ENCODE results near the gene SPATS1.
A peak's percentile ranks its signal among the peaks of the same experiment; 100 is the strongest.
"Not testable (repeated sequence)": the region's sequence is repeated elsewhere in the genome, so short reads cannot be mapped to it uniquely, and the experiment has no call there.

Gene SPATS1

GRCh38 chr6:44311767-44312166, 30.7 kb upstream of the SPATS1 start:
- TF ChIP-seq, protein P1, sequence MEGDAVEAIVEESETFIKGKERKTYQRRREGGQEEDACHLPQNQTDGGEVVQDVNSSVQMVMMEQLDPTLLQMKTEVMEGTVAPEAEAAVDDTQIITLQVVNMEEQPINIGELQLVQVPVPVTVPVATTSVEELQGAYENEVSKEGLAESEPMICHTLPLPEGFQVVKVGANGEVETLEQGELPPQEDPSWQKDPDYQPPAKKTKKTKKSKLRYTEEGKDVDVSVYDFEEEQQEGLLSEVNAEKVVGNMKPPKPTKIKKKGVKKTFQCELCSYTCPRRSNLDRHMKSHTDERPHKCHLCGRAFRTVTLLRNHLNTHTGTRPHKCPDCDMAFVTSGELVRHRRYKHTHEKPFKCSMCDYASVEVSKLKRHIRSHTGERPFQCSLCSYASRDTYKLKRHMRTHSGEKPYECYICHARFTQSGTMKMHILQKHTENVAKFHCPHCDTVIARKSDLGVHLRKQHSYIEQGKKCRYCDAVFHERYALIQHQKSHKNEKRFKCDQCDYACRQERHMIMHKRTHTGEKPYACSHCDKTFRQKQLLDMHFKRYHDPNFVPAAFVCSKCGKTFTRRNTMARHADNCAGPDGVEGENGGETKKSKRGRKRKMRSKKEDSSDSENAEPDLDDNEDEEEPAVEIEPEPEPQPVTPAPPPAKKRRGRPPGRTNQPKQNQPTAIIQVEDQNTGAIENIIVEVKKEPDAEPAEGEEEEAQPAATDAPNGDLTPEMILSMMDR (IDR thresholded peaks at IDR 0.05; ENCODE audit: low read depth, low read length), result no peak
- H3K4me3 ChIP-seq (ENCODE audit: low read depth, low read length), result peak overlapping the region; percentile 94

DNA sequence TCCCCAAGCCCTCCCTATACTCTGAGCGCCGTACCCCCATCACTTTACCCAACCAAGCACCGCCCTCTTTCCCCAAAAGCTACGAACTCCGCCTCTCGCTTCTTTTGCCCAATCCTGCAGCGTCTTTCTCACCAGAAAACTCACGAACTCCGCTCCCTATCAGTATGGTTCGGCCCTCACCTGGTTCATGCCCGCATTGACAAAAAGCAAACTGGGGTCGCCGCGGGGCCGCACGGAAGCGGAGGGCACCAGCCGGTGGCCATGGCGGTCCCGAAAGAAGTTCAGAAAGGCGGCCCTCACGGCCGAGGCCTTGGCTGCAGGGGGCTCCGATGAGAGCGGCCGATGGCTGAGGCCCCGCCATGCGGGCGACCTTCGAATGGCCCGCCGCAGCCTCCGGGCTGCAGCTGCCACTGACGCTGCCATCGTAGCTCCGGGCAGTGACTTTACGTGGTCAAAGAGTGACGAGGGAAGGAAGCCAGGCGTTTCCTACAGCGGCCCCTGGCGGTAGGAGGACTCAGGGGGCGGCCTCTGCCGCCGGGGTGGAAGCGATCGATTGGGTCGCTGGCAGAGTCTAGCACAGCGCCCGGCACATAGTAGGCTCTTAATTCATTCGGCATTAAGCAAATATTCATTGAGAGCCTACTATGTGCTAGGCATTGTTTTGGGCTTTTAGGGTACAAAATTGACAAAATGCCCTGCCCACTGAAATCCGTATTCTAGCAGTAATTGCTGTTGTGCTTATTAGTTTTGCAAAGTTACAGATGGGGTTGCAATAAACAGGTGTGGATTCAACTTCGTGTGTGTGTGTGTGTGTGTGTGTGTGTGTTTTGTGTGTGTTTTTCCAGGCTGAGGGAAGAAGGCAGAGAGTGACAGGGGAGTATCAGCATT, 29.3 kb upstream of the SPATS1 start, which contains the start of gene AARS2:
Gene AARS2 (minus strand): TSS at position 447 of the 888 bp plus-strand sequence. CDS start 24 bp downstream, at position 423.
- H3K4me3 ChIP-seq (ENCODE audit: low read depth, low read length), result peak within 1 kb of the TSS; percentile 94
- TF ChIP-seq, protein P1 (IDR thresholded peaks at IDR 0.05; ENCODE audit: low read depth, low read length), result peak; percentile 97

- H3K4me3 ChIP-seq (ENCODE audit: low read depth, low read length), result not testable (repeated sequence)
Observed at GRCh38 chr6:44314657-44315056, 27.8 kb upstream of the SPATS1 start.

GRCh38 chr6:44315516-44315915, 26.9 kb upstream of the SPATS1 start:
- no peak overlapping the region for H3K4me3 ChIP-seq (ENCODE audit: low read depth, low read length)
- TF ChIP-seq, protein P1 (IDR thresholded peaks at IDR 0.05; ENCODE audit: low read depth, low read length), result no peak

- TF ChIP-seq, protein P1 (IDR thresholded peaks at IDR 0.05; ENCODE audit: low read depth, low read length), result no peak
- H3K4me3 ChIP-seq (ENCODE audit: low read depth, low read length), result no peak overlapping the region
Observed at GRCh38 chr6:44315951-44316350, 26.5 kb upstream of the SPATS1 start.

GRCh38 chr6:44316481-44316880, 26.0 kb upstream of the SPATS1 start:
- TF ChIP-seq, protein P1 (IDR thresholded peaks at IDR 0.05; ENCODE audit: low read depth, low read length), result no peak
- no peak overlapping the region for H3K4me3 ChIP-seq (ENCODE audit: low read depth, low read length)

- not testable (repeated sequence) for H3K4me3 ChIP-seq (ENCODE audit: low read depth, low read length)
Observed at GRCh38 chr6:44317136-44317631, 25.3 kb upstream of the SPATS1 start.

- TF ChIP-seq, protein P1 (IDR thresholded peaks at IDR 0.05; ENCODE audit: low read depth, low read length), result no peak
- H3K4me3 ChIP-seq (ENCODE audit: low read depth, low read length), result no peak overlapping the region
Observed at GRCh38 chr6:44321210-44321609, 21.2 kb upstream of the SPATS1 start.
